ENCODE measurements around the gene RTP2.

RTP2 gene

GRCh38 chr3:187702507-187703033, at the start of gene RTP2:
Gene RTP2 (minus strand): TSS chr3:187702557. CDS start chr3:187702128, 429 bp downstream.
- H3K27ac ChIP-seq: no peak within 1 kb of the TSS
- no peaks in the 10 kb centered on the region for H3K9me3 ChIP-seq
- no peaks in the 10 kb centered on the region for H3K36me3 ChIP-seq
- no peaks in the 10 kb centered on the region for H3K4me1 ChIP-seq (ENCODE audit: control insufficient read depth in 1 of 2, insufficient read depth in 1 of 2, low read depth in 1 of 2, low read length in 1 of 2)
- no peak within 1 kb of the TSS for H3K4me3 ChIP-seq (ENCODE audit: low read depth in 1 of 2, low read length in 1 of 2)
- no peak for TF ChIP-seq CTCF (IDR thresholded peaks at IDR 0.05)
- H3K27me3 ChIP-seq: peaks cover 2% of the 10 kb centered on the region

- no peaks in the 10 kb centered on the region for H3K27me3 ChIP-seq
- no peaks in the 10 kb centered on the region for H3K36me3 ChIP-seq
- no peak overlapping the region for H3K4me3 ChIP-seq (ENCODE audit: low read depth in 1 of 2, low read length in 1 of 2)
- H3K9me3 ChIP-seq: no peaks in the 10 kb centered on the region
- peaks cover 37 to 38% of the 10 kb centered on the region in 2 experiments for H3K4me1 ChIP-seq (ENCODE audit: control insufficient read depth in 1 of 2, insufficient read depth in 1 of 2, low read depth in 1 of 2, low read length in 1 of 2)
- peak overlapping the region; percentile 97 for H3K27ac ChIP-seq
- no peak for TF ChIP-seq CTCF (IDR thresholded peaks at IDR 0.05)
Measured at GRCh38 chr3:187750513-187751123, 48.3 kb upstream of the RTP2 start.

- Histone ChIP-seq H3K27me3 (no peaks in the 10 kb centered on the region), H3K4me1 (ENCODE audit: control insufficient read depth in 1 of 2, insufficient read depth in 1 of 2, low read depth in 1 of 2, low read length in 1 of 2) (peaks cover 37 to 38% of the 10 kb centered on the region in 2 experiments), H3K27ac (peak overlapping the region; percentile 97), H3K4me3 (ENCODE audit: low read depth in 1 of 2, low read length in 1 of 2) (no peak overlapping the region), H3K36me3 (no peaks in the 10 kb centered on the region), H3K9me3 (no peaks in the 10 kb centered on the region)
- no peak for TF ChIP-seq CTCF (IDR thresholded peaks at IDR 0.05)
Measured at GRCh38 chr3:187750006-187750512, 47.7 kb upstream of the RTP2 start.

GRCh38 chr3:187748050-187748481, 45.7 kb upstream of the RTP2 start:
- Histone ChIP-seq H3K9me3 (no peaks in the 10 kb centered on the region), H3K27ac (peak overlapping the region; percentile 97), H3K4me1 (ENCODE audit: control insufficient read depth in 1 of 2, insufficient read depth in 1 of 2, low read depth in 1 of 2, low read length in 1 of 2) (peaks cover 37 to 38% of the 10 kb centered on the region in 2 experiments), H3K36me3 (no peaks in the 10 kb centered on the region), H3K27me3 (no peaks in the 10 kb centered on the region), H3K4me3 (ENCODE audit: low read depth in 1 of 2, low read length in 1 of 2) (peak overlapping the region; percentile 87 to 97)
- TF ChIP-seq CTCF (IDR thresholded peaks at IDR 0.05): peak; percentile 98

- peaks cover 37 to 40% of the 10 kb centered on the region in 2 experiments for H3K4me1 ChIP-seq (ENCODE audit: control insufficient read depth in 1 of 2, insufficient read depth in 1 of 2, low read depth in 1 of 2, low read length in 1 of 2)
- H3K4me3 ChIP-seq (ENCODE audit: low read depth in 1 of 2, low read length in 1 of 2): peak overlapping the region; percentile 87 to 97
- no peaks in the 10 kb centered on the region for H3K36me3 ChIP-seq
- H3K27me3 ChIP-seq: no peaks in the 10 kb centered on the region
- no peaks in the 10 kb centered on the region for H3K9me3 ChIP-seq
- TF ChIP-seq CTCF (IDR thresholded peaks at IDR 0.05): no peak
- peak overlapping the region; percentile 97 for H3K27ac ChIP-seq
Measured at GRCh38 chr3:187747506-187747905, 45.1 kb upstream of the RTP2 start.
